Tibial artery (tissue), 4 donors: ENCODE results near the gene LRRC10B.

Source experiments
- DNase-seq, 2 donors: peaks; one replicate each; pipeline ENCODE4 v3.0.0-alpha.2; 2019
- H3K27ac ChIP-seq, 2 donors: fragments of 200-600 bp; sonication (generic) in 1 of 2; 1 replicate in 1 of 2; 2 replicates in 1 of 2; pipeline ENCODE4 v1.5.1; 2018 to 2019; ENCODE audit warnings: mild to moderate bottlenecking in 1 of 2
- H3K27me3 ChIP-seq, 2 donors: fragments of 200-600 bp; sonication (generic) in 1 of 2; one replicate each; pipeline versions ENCODE4 v1.5.1 to v1.6.0; 2016 to 2019
- H3K36me3 ChIP-seq, 3 donors: fragments of 200-600 bp; sonication (generic) in 2 of 3; one replicate each; pipeline ENCODE4 v1.5.1; 2016 to 2019; ENCODE audit warnings: mild to moderate bottlenecking in 2 of 3
- H3K4me1 ChIP-seq, 4 donors: fragments of 200-600 bp; sonication (generic) in 2 of 4; 1 replicate in 3 of 4; 2 replicates in 1 of 4; pipeline ENCODE4 v1.5.1; 2016 to 2019
- H3K4me3 ChIP-seq, 2 donors: fragments of 200-600 bp; sonication (generic) in 1 of 2; 1 replicate in 1 of 2; 2 replicates in 1 of 2; pipeline ENCODE4 v1.5.1; 2018 to 2019; ENCODE audit warnings: mild to moderate bottlenecking in 2 of 2
- H3K9me3 ChIP-seq, 3 donors: fragments of 200-600 bp; sonication (generic) in 1 of 3; one replicate each; pipeline ENCODE4 v1.5.1; 2016 to 2019
- CTCF ChIP-seq, 2 experiments: fragments of 200-600 bp in 1 of 2; fragments of 450-650 bp in 1 of 2; IDR thresholded peaks; one replicate each; pipeline ENCODE4 v1.5.1; 2017 to 2019; ENCODE audit warnings: antibody characterized with exemption in 2 of 2, mild to moderate bottlenecking in 1 of 2, moderate library complexity in 1 of 2
- intact Hi-C: fragments of 100-400 bp; cut with DNase I; formaldehyde crosslinking; loops from one replicate; pipeline ENCODE4 v1.15.0; 2023; ENCODE audit warnings: low total_unique reads

LRRC10B gene

GRCh38 chr11:61526229-61526628 lies 17.7 kb downstream of the LRRC10B start:
- no peak for DNase-seq
- H3K27me3 ChIP-seq: peaks cover 0 to 66% of the 10 kb centered on the region in 2 donors
- H3K9me3 ChIP-seq: no peaks in the 10 kb centered on the region
- H3K4me1 ChIP-seq: no peaks in the 10 kb centered on the region
- peaks cover 0 to 16% (median 0%) of the 10 kb centered on the region in 3 donors for H3K36me3 ChIP-seq
- TF ChIP-seq CTCF (IDR thresholded peaks at IDR 0.05): no peak
- intact Hi-C loops: no loop called here
- H3K4me3 ChIP-seq: no peak overlapping the region
- H3K27ac ChIP-seq: no peak overlapping the region

GRCh38 chr11:61526956-61527731 lies 18.6 kb downstream of the LRRC10B start:
- H3K27me3 ChIP-seq: peaks cover 0 to 67% of the 10 kb centered on the region in 2 donors
- H3K4me3 ChIP-seq: no peak overlapping the region
- no peak overlapping the region for H3K27ac ChIP-seq
- H3K9me3 ChIP-seq: no peaks in the 10 kb centered on the region
- no peak for DNase-seq
- H3K4me1 ChIP-seq: no peaks in the 10 kb centered on the region
- TF ChIP-seq CTCF (IDR thresholded peaks at IDR 0.05): no peak
- H3K36me3 ChIP-seq: peaks cover 0 to 16% (median 0%) of the 10 kb centered on the region in 3 donors
- intact Hi-C loops: no loop called here

GRCh38 chr11:61528114-61528513 lies 19.6 kb downstream of the LRRC10B start:
- TF ChIP-seq CTCF (IDR thresholded peaks at IDR 0.05): no peak
- Histone ChIP-seq H3K4me3 (no peak overlapping the region), H3K9me3 (no peaks in the 10 kb centered on the region), H3K36me3 (peaks cover 0 to 12% (median 0%) of the 10 kb centered on the region in 3 donors), H3K27me3 (peaks cover 0 to 77% of the 10 kb centered on the region in 2 donors), H3K27ac (no peak overlapping the region), H3K4me1 (no peaks in the 10 kb centered on the region)
- intact Hi-C loops: no loop called here
- no peak for DNase-seq

- Histone ChIP-seq H3K9me3 (no peaks in the 10 kb centered on the region), H3K27me3 (peaks cover 0 to 77% of the 10 kb centered on the region in 2 donors), H3K4me3 (no peak overlapping the region), H3K36me3 (peaks cover 0 to 6% (median 0%) of the 10 kb centered on the region in 3 donors), H3K27ac (no peak overlapping the region), H3K4me1 (no peaks in the 10 kb centered on the region)
- TF ChIP-seq CTCF (IDR thresholded peaks at IDR 0.05): no peak
- no peak for DNase-seq
- intact Hi-C loops: no loop called here
Observed at GRCh38 chr11:61529537-61530225, 21.1 kb downstream of the LRRC10B start.

DNA sequence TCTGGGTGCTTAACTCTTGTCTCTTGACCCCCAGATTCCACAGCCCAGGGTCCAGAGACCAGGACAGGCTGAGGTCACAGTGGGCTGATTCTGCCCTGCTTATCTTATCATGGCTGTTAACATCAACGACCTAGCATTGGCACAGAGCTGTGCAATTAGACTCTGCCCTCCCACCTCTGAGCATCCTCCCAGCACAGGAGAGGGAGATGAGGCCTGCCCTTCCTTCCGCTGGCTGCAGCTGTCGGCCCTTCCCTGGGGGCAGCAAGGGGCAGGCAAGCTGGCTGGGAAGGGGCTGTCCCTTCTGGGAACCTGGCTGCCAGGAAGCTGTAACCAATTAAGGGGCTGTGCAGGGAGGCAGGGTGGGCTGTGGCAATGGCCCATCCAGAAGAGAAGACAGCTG lies 22.5 kb downstream of the LRRC10B start:
- H3K27ac ChIP-seq: no peak overlapping the region
- peaks cover 0 to 80% of the 10 kb centered on the region in 2 donors for H3K27me3 ChIP-seq
- peaks cover 0 to 6% (median 0%) of the 10 kb centered on the region in 3 donors for H3K36me3 ChIP-seq
- intact Hi-C loops: no loop called here
- TF ChIP-seq CTCF (IDR thresholded peaks at IDR 0.05): no peak
- no peaks in the 10 kb centered on the region for H3K4me1 ChIP-seq
- no peaks in the 10 kb centered on the region for H3K9me3 ChIP-seq
- no peak for DNase-seq
- H3K4me3 ChIP-seq: no peak overlapping the region
